HL-60 (cell line): ENCODE results near the gene FCHSD2.
A peak's percentile ranks its signal among the peaks of the same experiment; 100 is the strongest.
"Not testable (repeated sequence)": the region's sequence is repeated elsewhere in the genome, so short reads cannot be mapped to it uniquely, and the experiment has no call there.

ENCODE experiments used
- DNase-seq, 2 experiments: peaks; one replicate each; pipeline ENCODE4 v3.0.0-alpha.2; 2010 to 2020; ENCODE audit warnings: low read depth in 1 of 2, low spot score in 1 of 2
- H3K27ac ChIP-seq: fragments of 250-450 bp; sonication (Bioruptor Pico); replicated peaks from 2 replicates; pipeline ENCODE4 v1.5.1; 2020; ENCODE audit warnings: mild to moderate bottlenecking, moderate library complexity
- H3K27me3 ChIP-seq: fragments of 250-450 bp; sonication (Bioruptor Pico); 2 replicates; pipeline ENCODE4 v1.5.1; 2021; ENCODE audit warnings: mild to moderate bottlenecking, moderate library complexity; ENCODE audit not compliant: insufficient read depth, poor library complexity, severe bottlenecking
- H3K4me3 ChIP-seq: replicated peaks from 2 replicates; pipeline ENCODE4 v1.5.1; 2011; ENCODE audit warnings: mild to moderate bottlenecking, control low read depth, low read length; ENCODE audit not compliant: insufficient read depth
- CTCF ChIP-seq: IDR thresholded peaks from one replicate; pipeline ENCODE4 v1.5.1; 2011; ENCODE audit warnings: low read length, control low read depth, inconsistent platforms; ENCODE audit not compliant: insufficient read depth
- GABPA ChIP-seq: IDR thresholded peaks from 2 replicates; pipeline ENCODE4 v1.6.1; 2012; ENCODE audit warnings: low read depth
- POLR2AphosphoS5 ChIP-seq: IDR thresholded peaks from 2 replicates; pipeline ENCODE4 v1.6.1; 2012; ENCODE audit warnings: low read depth
- REST ChIP-seq: IDR thresholded peaks from 2 replicates; pipeline ENCODE4 v1.6.1; 2012; ENCODE audit warnings: low read depth; ENCODE audit not compliant: insufficient replicate concordance
- SPI1 ChIP-seq: IDR thresholded peaks from 2 replicates; pipeline ENCODE4 v1.6.1; 2012; ENCODE audit warnings: low read depth, mild to moderate bottlenecking, borderline replicate concordance

FCHSD2 gene

GRCh38 chr11:73029403-73029802 is 112.7 kb downstream of the FCHSD2 start:
- DNase-seq: peak; percentile 28 to 58
- no peaks in the 10 kb centered on the region for H3K27me3 ChIP-seq
- H3K27ac ChIP-seq: peak overlapping the region; percentile 79
- TF ChIP-seq POLR2AphosphoS5 (no peak), SPI1 (0 out of 2 replicates have a peak, but pooled peaks have one; percentile 33)
- no peak overlapping the region for H3K4me3 ChIP-seq

GRCh38 chr11:73028611-73029010 is 113.5 kb downstream of the FCHSD2 start:
- TF ChIP-seq REST: no peak
- TF ChIP-seq CTCF: no peak
- peak; percentile 49; the same call in 1 of the 2 replicates for TF ChIP-seq POLR2AphosphoS5
- peak; percentile 99 for TF ChIP-seq SPI1
- DNase-seq: peak; percentile 72 to 76
- Histone ChIP-seq H3K27me3 (no peaks in the 10 kb centered on the region), H3K27ac (peak overlapping the region; percentile 79), H3K4me3 (no peak overlapping the region)

- peak overlapping the region; percentile 79 for H3K27ac ChIP-seq
- not testable (repeated sequence) for H3K27me3 ChIP-seq, H3K4me3 ChIP-seq, DNase-seq
Measured at GRCh38 chr11:73027840-73028239, 114.3 kb downstream of the FCHSD2 start.

GRCh38 chr11:73024639-73025038 is 117.5 kb downstream of the FCHSD2 start:
- no peak for TF ChIP-seq CTCF
- no peak for TF ChIP-seq POLR2AphosphoS5
- no peak for TF ChIP-seq GABPA
- TF ChIP-seq REST: no peak
- TF ChIP-seq SPI1: no peak

GRCh38 chr11:73019996-73020395 is 122.1 kb downstream of the FCHSD2 start:
- no peak overlapping the region for H3K27ac ChIP-seq
- no peaks in the 10 kb centered on the region for H3K27me3 ChIP-seq
- no peak overlapping the region for H3K4me3 ChIP-seq
- no peak for TF ChIP-seq GABPA
- TF ChIP-seq REST: no peak
- no peak for TF ChIP-seq POLR2AphosphoS5
- TF ChIP-seq SPI1: no peak
- no peak for TF ChIP-seq CTCF
- no peak for DNase-seq

More at GRCh38 chr11:73024639-73025038, 117.5 kb downstream of the FCHSD2 start:
- DNase-seq: no peak
- Histone ChIP-seq H3K27me3 (no peaks in the 10 kb centered on the region), H3K27ac (no peak overlapping the region), H3K4me3 (no peak overlapping the region)
